Tibial artery (tissue), 4 donors: ENCODE results near the gene SLC49A3.

Experiments used
- DNase-seq, 2 donors: peaks; one replicate each; pipeline ENCODE4 v3.0.0-alpha.2; 2019
- H3K27ac ChIP-seq, 2 donors: fragments of 200-600 bp; sonication (generic) in 1 of 2; 1 replicate in 1 of 2; 2 replicates in 1 of 2; pipeline ENCODE4 v1.5.1; 2018 to 2019; ENCODE audit warnings: mild to moderate bottlenecking in 1 of 2
- H3K27me3 ChIP-seq, 2 donors: fragments of 200-600 bp; sonication (generic) in 1 of 2; one replicate each; pipeline versions ENCODE4 v1.5.1 to v1.6.0; 2016 to 2019
- H3K36me3 ChIP-seq, 3 donors: fragments of 200-600 bp; sonication (generic) in 2 of 3; one replicate each; pipeline ENCODE4 v1.5.1; 2016 to 2019; ENCODE audit warnings: mild to moderate bottlenecking in 2 of 3
- H3K4me1 ChIP-seq, 4 donors: fragments of 200-600 bp; sonication (generic) in 2 of 4; 1 replicate in 3 of 4; 2 replicates in 1 of 4; pipeline ENCODE4 v1.5.1; 2016 to 2019
- H3K4me3 ChIP-seq, 2 donors: fragments of 200-600 bp; sonication (generic) in 1 of 2; 1 replicate in 1 of 2; 2 replicates in 1 of 2; pipeline ENCODE4 v1.5.1; 2018 to 2019; ENCODE audit warnings: mild to moderate bottlenecking in 2 of 2
- H3K9me3 ChIP-seq, 3 donors: fragments of 200-600 bp; sonication (generic) in 1 of 3; one replicate each; pipeline ENCODE4 v1.5.1; 2016 to 2019
- intact Hi-C: fragments of 100-400 bp; cut with DNase I; formaldehyde crosslinking; loops from one replicate; pipeline ENCODE4 v1.15.0; 2023; ENCODE audit warnings: low total_unique reads
- TF ChIP-seq, protein P1 (sequence below), 2 experiments: fragments of 200-600 bp in 1 of 2; fragments of 450-650 bp in 1 of 2; IDR thresholded peaks; one replicate each; pipeline ENCODE4 v1.5.1; 2017 to 2019; ENCODE audit warnings: antibody characterized with exemption in 2 of 2, mild to moderate bottlenecking in 1 of 2, moderate library complexity in 1 of 2

Gene SLC49A3

DNA sequence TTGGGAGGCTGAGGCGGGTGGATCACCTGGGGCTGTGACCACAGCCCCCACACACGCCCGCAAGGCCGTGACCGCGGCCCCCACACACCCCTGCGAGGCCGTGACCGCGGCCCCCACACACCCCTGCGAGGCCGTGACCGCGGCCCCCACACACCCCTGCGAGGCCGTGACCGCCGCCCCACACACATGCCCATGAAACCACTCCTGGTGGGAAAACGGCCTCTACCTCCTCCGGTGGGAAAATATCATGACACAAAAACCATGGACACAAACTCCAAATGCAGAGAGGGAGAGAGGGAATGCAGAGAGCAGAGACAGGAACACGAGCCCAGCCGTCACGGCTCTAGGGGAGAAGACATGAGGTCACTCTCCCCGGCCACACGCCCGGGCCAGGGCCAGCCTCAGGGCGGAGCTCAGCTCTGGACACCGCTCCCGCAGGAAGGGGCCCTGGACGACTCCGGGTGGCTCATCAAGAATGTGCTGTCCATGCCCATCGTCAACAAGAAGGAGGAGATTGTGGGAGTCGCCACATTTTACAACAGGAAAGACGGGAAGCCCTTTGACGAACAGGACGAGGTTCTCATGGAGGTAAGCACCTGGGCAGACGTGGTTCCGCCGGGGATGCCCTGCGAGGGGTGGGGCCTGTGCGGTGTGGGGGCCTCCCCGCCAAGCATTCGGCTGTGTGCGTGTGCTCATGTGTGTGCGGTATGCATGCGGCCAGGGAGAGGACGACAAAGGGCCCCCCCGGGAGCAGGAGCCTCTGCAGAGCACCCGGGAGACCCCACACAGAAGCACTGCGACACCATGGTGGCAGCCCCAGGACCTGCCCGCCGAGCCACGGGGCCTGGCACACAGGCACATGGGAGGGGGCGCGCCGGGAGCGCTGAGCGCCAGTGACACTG lies 32.3 kb downstream of the SLC49A3 start:
- TF ChIP-seq, protein P1, sequence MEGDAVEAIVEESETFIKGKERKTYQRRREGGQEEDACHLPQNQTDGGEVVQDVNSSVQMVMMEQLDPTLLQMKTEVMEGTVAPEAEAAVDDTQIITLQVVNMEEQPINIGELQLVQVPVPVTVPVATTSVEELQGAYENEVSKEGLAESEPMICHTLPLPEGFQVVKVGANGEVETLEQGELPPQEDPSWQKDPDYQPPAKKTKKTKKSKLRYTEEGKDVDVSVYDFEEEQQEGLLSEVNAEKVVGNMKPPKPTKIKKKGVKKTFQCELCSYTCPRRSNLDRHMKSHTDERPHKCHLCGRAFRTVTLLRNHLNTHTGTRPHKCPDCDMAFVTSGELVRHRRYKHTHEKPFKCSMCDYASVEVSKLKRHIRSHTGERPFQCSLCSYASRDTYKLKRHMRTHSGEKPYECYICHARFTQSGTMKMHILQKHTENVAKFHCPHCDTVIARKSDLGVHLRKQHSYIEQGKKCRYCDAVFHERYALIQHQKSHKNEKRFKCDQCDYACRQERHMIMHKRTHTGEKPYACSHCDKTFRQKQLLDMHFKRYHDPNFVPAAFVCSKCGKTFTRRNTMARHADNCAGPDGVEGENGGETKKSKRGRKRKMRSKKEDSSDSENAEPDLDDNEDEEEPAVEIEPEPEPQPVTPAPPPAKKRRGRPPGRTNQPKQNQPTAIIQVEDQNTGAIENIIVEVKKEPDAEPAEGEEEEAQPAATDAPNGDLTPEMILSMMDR (IDR thresholded peaks at IDR 0.05): no peak
- DNase-seq: no peak
- intact Hi-C loops: no loop called here

DNA sequence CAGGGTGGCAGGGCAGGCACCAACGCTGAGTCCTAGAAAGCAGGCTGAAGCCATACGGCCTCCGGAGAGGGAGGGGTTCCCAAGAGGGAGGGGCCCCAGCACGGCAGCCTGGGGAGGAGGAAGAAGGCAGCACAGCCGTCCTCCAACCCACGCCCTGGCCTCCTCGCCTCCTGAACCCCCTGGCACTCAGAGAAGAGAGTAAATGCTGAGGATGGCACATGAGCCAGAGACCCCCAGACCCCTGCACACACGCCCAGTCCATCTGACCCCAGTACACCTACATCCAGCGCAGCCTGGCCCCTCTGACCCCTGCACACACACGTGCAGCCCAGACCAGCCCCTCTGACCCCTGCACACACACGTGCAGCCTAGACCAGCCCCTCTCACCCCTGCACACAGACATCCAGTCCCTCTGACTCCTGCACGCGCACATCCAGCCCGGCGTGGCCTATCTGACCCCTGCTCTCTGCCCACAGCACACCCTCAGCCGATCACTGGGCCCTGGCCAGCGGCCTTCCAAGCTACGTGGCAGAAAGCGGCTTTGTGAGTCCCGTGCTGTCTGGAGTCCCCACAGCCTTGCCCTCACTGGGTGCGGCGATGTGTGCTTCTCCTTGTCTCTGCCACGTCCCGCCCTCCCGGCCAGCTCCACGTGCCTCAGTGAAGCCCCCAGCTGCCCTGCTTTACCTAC lies 33.3 kb downstream of the SLC49A3 start:
- DNase-seq: no peak
- H3K4me3 ChIP-seq: no peak overlapping the region
- no peaks in the 10 kb centered on the region for H3K9me3 ChIP-seq
- TF ChIP-seq, protein P1 (IDR thresholded peaks at IDR 0.05): no peak
- intact Hi-C loops: no loop called here
- H3K36me3 ChIP-seq: no peaks in the 10 kb centered on the region
- peaks cover 0 to 21% of the 10 kb centered on the region in 2 donors for H3K27me3 ChIP-seq
- peaks cover 0 to 5% (median 0%) of the 10 kb centered on the region in 4 donors for H3K4me1 ChIP-seq
- H3K27ac ChIP-seq: no peak overlapping the region

More for the DNA sequence above, 32.3 kb downstream of the SLC49A3 start:
- H3K9me3 ChIP-seq: no peaks in the 10 kb centered on the region
- no peak overlapping the region for H3K4me3 ChIP-seq
- H3K36me3 ChIP-seq: no peaks in the 10 kb centered on the region
- H3K27ac ChIP-seq: no peak overlapping the region
- H3K27me3 ChIP-seq: peaks cover 0 to 19% of the 10 kb centered on the region in 2 donors
- no peaks in the 10 kb centered on the region for H3K4me1 ChIP-seq

DNA sequence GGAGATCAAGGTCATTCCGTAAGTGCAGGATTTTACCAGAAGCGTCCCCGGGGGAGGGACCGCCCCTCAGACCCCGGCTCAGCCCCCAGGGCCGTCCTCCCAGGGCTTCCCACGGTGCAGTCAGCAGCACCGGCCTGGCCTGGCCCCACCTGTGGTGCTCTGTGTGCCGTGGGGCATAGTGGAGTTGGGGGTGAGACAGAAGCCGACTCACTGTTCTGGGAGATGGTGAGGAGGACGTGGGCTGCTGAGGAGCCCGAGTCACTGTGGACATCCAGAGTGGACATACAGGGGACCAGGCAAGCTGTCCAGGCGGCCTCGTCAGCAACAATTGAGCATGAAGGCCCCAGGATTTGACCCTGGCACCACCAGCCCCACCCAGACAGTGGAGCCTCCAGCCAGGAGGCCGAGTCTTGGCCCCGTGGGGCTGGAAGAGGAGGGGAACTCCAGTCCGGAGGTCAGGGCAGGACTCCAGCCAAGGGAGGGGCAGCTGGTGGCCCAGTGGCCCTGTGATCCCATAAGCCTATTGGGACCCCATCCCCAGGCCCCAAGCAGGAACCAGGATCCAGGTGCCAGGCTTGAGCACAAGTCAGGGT lies 34.0 kb downstream of the SLC49A3 start:
- Histone ChIP-seq H3K4me3 (no peak overlapping the region), H3K9me3 (no peaks in the 10 kb centered on the region), H3K36me3 (no peaks in the 10 kb centered on the region), H3K27ac (no peak overlapping the region), H3K4me1 (peaks cover 0 to 5% (median 0%) of the 10 kb centered on the region in 4 donors), H3K27me3 (peaks cover 0 to 24% of the 10 kb centered on the region in 2 donors)
- DNase-seq: no peak
- TF ChIP-seq, protein P1 (IDR thresholded peaks at IDR 0.05): no peak
- intact Hi-C loops: no loop called here

DNA sequence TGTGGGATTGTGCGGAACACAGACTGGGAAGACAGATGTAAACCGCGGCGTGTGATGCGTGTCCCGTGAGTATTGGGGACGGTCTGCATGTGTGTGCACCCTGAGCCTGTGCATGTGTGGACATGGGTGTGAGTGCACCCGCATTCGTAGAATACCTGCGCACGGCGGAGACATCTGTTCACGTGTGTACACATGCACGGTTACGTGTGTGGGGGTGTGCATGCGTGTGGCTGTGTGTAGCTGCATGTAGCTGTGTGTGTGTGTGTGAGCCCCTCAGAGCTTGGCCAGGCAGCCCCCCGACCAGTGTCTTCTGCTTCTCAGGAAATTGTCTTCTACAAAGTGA lies 34.5 kb downstream of the SLC49A3 start:
- Histone ChIP-seq H3K9me3 (no peaks in the 10 kb centered on the region), H3K27ac (no peak overlapping the region), H3K4me1 (peaks cover 0 to 5% (median 0%) of the 10 kb centered on the region in 4 donors), H3K27me3 (peaks cover 0 to 29% of the 10 kb centered on the region in 2 donors), H3K36me3 (no peaks in the 10 kb centered on the region), H3K4me3 (no peak overlapping the region)
- DNase-seq: no peak
- intact Hi-C loops: no loop called here
- TF ChIP-seq, protein P1 (IDR thresholded peaks at IDR 0.05): no peak

DNA sequence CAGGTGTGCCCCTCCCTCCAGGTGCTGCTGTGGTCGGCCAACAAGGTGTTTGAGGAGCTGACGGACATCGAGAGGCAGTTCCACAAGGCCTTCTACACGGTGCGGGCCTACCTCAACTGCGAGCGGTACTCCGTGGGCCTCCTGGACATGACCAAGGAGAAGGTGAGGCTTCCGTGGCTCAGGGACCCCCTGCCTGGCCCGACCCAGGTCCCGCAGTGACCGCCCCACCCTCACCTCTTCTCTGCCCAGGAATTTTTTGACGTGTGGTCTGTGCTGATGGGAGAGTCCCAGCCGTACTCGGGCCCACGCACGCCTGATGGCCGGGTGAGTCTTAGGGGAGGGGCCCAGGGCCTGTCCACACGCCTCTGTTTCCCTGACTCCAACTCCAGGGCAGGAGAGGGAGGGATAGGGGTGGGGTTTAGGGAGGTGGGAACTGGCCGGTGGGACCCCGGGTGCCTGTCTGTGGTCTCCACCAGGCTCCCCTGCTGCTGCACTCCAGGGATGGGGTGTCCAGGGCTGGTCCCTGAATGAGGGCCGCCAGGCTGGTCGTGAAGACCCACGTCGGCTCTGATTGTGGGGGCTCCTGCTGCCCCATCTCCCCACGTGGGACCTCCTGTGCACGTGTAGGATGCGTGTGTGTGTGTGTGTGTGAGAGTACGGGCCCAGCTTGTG lies 35.0 kb downstream of the SLC49A3 start:
- no peaks in the 10 kb centered on the region for H3K36me3 ChIP-seq
- DNase-seq: no peak
- H3K27me3 ChIP-seq: peaks cover 0 to 34% of the 10 kb centered on the region in 2 donors
- intact Hi-C loops: no loop called here
- H3K4me1 ChIP-seq: peaks cover 0 to 5% (median 0%) of the 10 kb centered on the region in 4 donors
- TF ChIP-seq, protein P1 (IDR thresholded peaks at IDR 0.05): no peak
- H3K9me3 ChIP-seq: no peaks in the 10 kb centered on the region
- H3K4me3 ChIP-seq: no peak overlapping the region
- no peak overlapping the region for H3K27ac ChIP-seq
